Thoracic aorta (tissue), 2 donors: ENCODE results near the gene SOX5. TPM values are rescaled to one million over a fixed set of nuclear protein-coding genes. Genes with fewer than 3 reads are reported as not detected.

Source experiments
- ATAC-seq: fragments of 150-250 bp; one replicate; pipeline ENCODE4 v1.8.0; 2017; ENCODE audit warnings: low read depth; ENCODE audit not compliant: insufficient number of reproducible peaks, low FRiP score
- DNase-seq: peaks from one replicate; pipeline ENCODE4 v3.0.0-alpha.2; 2020; ENCODE audit warnings: low spot score
- H3K27ac ChIP-seq, 2 donors: fragments of 200-600 bp; sonication (generic); 1 replicate in 1 of 2; 2 replicates in 1 of 2; pipeline ENCODE4 v1.5.1; 2016; ENCODE audit warnings: mild to moderate bottlenecking in 2 of 2, moderate library complexity in 2 of 2
- H3K27me3 ChIP-seq: fragments of 200-600 bp; sonication (generic); replicated peaks from 2 replicates; pipeline ENCODE4 v1.6.0; 2016; ENCODE audit warnings: mild to moderate bottlenecking; ENCODE audit not compliant: insufficient read depth
- H3K36me3 ChIP-seq: fragments of 200-600 bp; sonication (generic); one replicate; pipeline ENCODE4 v1.5.1; 2016
- H3K4me1 ChIP-seq, 2 donors: fragments of 200-600 bp; sonication (generic); 1 replicate in 1 of 2; 2 replicates in 1 of 2; pipeline versions ENCODE4 v1.5.1 to v1.6.0; 2016; ENCODE audit warnings: low read depth in 2 of 2, mild to moderate bottlenecking in 1 of 2; ENCODE audit not compliant: control insufficient read depth in 1 of 2
- H3K4me3 ChIP-seq: fragments of 200-600 bp; sonication (generic); 2 replicates; pipeline ENCODE4 v1.5.1; 2016; ENCODE audit warnings: mild to moderate bottlenecking
- H3K9me3 ChIP-seq: fragments of 200-600 bp; sonication (generic); 2 replicates; pipeline ENCODE4 v1.5.1; 2016
- CTCF ChIP-seq: fragments of 200-600 bp; sonication (generic); IDR thresholded peaks from one replicate; pipeline ENCODE4 v1.5.1; 2019; ENCODE audit warnings: antibody characterized with exemption
- total RNA-seq, 2 donors: library from RNA; depleted of rRNA; stranded (reverse); fragments of >200 nt; gene quantifications; one replicate each; pipeline versions ENCODE4 v1.1.0 to v1.2.3, GENCODE V29; 2016

SOX5 gene
- total RNA-seq, 2 donors from 2014 or later = 36.8 to 37.0 TPM

- Histone ChIP-seq H3K4me3 (no peak overlapping the region), H3K4me1 (peaks cover 10 to 21% of the 10 kb centered on the region in 2 donors), H3K36me3 (no peaks in the 10 kb centered on the region), H3K27me3 (no peaks in the 10 kb centered on the region), H3K27ac (peak overlapping the region; percentile 10 to 67), H3K9me3 (no peaks in the 10 kb centered on the region)
- ATAC-seq (no peak), DNase-seq (no peak)
- TF ChIP-seq CTCF = no peak
Measured at GRCh38 chr12:23770202-23770938, 179.1 kb downstream of the SOX5 start.

- no peaks in the 10 kb centered on the region for H3K36me3 ChIP-seq
- DNase-seq (no peak), ATAC-seq (no peak)
- peaks cover 10 to 21% of the 10 kb centered on the region in 2 donors for H3K4me1 ChIP-seq
- no peaks in the 10 kb centered on the region for H3K9me3 ChIP-seq
- H3K4me3 ChIP-seq = no peak overlapping the region
- H3K27me3 ChIP-seq = no peaks in the 10 kb centered on the region
- no peak for TF ChIP-seq CTCF
- no peak overlapping the region for H3K27ac ChIP-seq
Measured at GRCh38 chr12:23767834-23768233, 181.6 kb downstream of the SOX5 start.

- DNase-seq (no peak), ATAC-seq (no peak)
- Histone ChIP-seq H3K36me3 (no peaks in the 10 kb centered on the region), H3K4me3 (no peak overlapping the region), H3K27me3 (no peaks in the 10 kb centered on the region), H3K4me1 (peaks cover 2 to 8% of the 10 kb centered on the region in 2 donors), H3K27ac (no peak overlapping the region), H3K9me3 (no peaks in the 10 kb centered on the region)
- TF ChIP-seq CTCF = no peak
Measured at GRCh38 chr12:23763724-23764123, 185.7 kb downstream of the SOX5 start.

- no peaks in the 10 kb centered on the region for H3K9me3 ChIP-seq
- no peak overlapping the region for H3K27ac ChIP-seq
- no peak for ATAC-seq
- H3K27me3 ChIP-seq = no peaks in the 10 kb centered on the region
- TF ChIP-seq CTCF = no peak
- peaks cover 5 to 8% of the 10 kb centered on the region in 2 donors for H3K4me1 ChIP-seq
- no peak for DNase-seq
- no peak overlapping the region for H3K4me3 ChIP-seq
- H3K36me3 ChIP-seq = no peaks in the 10 kb centered on the region
Measured at GRCh38 chr12:23760495-23760894, 189.0 kb downstream of the SOX5 start.

GRCh38 chr12:23758608-23759007 lies 190.9 kb downstream of the SOX5 start:
- no peak for DNase-seq
- no peak for TF ChIP-seq CTCF
- peaks cover 5 to 8% of the 10 kb centered on the region in 2 donors for H3K4me1 ChIP-seq

More at GRCh38 chr12:23758608-23759007, 190.9 kb downstream of the SOX5 start:
- H3K27ac ChIP-seq = no peak overlapping the region
- H3K36me3 ChIP-seq = no peaks in the 10 kb centered on the region
- no peaks in the 10 kb centered on the region for H3K27me3 ChIP-seq
- H3K4me3 ChIP-seq = no peak overlapping the region
- no peaks in the 10 kb centered on the region for H3K9me3 ChIP-seq
- no peak for ATAC-seq
